HG02623 (cell line): ENCODE data around the gene GH2.
A peak's percentile ranks its signal among the peaks of the same experiment; 100 is the strongest.

Experiments
- ATAC-seq: cut with Tn5 transposase; IDR thresholded peaks from one replicate; pipeline ENCODE4 v1.9.1; 2021; ENCODE audit warnings: moderate library complexity; ENCODE audit not compliant: unreplicated experiment

The GH2 gene

GRCh38 chr17:63842540-63843386 is 39.0 kb downstream of the GH2 start, which contains the start of gene SMARCD2:
Gene SMARCD2, minus strand, starts transcription at chr17:63842685. Its CDS starts 11 bp downstream, at chr17:63842674.
- ATAC-seq = peak; percentile 74

DNA sequence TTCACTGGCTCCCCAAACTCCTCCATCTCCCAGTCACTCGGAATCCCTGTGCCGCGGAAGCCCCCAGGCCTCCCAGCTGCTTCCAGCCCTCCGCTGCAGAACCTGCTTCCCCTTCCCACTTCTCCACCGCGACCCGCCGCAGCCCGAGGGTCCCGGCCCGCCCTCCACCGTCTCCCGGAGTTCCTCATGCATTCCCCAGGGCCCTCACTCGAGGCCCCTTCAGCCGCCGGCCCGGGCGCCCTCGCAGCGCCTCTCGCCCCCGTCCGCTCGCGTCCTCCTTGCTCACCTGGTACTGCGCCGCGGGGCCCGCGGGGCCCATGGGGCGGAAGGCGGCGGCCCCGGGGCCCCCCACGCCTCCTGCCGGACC is 39.6 kb downstream of the GH2 start:
- ATAC-seq = peak; percentile 31

DNA sequence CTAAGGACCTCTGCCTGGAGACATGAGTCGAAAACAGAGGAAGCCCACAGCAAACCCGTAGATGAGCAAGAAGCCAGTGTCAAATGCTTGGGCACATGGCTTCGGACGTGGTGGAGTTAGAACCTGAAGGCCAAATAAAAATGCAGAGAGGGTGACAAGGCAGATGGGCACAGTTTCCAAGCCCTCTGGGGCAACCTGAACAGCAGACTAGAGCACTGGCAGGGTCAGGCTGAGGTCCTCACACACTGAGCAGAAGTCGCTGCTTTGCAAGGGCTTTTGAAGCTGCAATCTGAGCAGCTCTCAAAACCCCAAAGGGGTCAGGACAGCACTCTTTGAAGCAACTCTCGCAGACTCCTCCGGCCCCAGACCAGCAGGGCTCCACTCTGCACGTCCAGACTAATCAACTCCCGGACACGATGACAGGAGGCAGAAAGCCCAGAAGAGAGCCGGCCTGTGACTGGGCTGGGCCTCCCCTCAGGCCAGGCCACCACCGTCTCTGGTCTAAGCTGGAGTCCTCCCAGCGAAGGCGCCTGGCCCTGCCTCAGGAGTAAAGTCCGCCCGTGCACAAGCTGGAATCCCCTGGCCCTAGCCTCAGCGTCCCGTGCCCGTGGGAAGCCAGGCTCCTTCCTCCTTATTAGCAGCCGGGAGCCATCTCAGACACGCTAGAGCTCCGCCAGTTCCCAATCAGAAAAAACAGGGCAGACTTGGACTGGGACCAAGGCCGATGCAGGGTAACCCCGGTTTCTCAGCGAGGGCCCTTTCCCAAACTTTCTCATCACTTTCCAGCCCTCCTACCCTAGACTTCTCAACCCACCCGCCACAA is 40.2 kb downstream of the GH2 start:
- ATAC-seq = no peak

DNA sequence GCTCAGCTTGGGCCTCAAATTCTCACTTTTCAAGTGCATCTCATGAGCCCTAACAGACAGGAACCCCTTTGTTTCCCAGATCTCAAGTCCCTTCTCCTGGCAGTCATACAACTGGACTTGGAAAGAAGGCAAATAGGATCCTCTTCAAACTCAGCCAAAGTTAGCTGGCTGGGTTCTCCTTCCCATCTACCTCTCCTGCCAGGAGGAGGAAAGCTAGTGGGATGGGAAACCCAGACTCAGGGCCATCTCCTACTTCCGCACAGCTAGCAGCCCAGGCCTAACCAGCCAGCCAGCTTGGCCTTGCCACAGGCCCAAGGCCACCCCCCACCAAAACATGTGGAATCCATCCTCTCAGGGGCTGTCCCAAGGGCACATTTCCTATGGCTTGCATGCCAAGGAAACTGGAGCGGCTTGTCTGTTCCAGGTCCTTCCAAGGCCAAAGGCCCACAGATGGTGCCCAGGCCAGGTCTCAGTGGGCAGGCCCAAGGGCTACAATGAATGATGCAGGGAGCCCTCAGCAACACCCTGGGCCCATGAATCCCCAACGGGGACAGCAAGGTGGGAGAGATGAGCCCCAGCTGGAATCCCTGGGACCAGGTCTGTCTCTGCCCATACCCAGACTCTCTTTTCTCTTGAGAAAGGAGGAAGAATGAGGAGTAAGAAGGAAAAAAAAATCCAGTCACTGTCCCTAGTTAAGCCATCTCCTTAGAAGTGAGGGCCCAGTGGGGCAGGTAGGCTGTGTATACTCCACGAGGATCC is 41.0 kb downstream of the GH2 start:
- ATAC-seq = no peak

DNA sequence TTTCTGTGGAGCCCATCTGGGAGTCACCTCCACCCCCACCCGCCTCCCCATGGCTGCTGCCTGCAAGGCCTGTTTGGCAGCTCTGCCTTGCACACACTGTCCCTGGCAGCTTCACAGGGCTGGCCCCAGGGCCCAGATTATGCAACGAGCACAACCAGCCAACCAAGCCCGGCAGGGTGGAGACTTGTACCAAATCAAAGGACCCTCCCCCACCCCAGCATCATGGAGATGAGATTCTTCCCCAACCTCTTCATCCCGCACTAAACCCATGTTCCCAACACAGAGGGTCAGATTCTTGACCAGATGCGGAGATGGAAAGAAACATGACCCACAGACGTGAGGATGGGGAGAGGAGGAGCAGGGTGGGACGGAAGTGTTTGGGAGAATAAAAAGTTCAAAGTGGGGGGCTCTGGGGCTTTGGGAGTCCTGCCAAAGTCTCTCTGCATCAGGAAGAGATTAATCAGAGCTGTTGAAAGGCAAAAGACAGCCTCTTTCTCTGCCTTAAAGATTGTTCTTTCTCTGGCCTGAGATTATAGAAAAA is 43.0 kb downstream of the GH2 start:
- ATAC-seq = no peak

DNA sequence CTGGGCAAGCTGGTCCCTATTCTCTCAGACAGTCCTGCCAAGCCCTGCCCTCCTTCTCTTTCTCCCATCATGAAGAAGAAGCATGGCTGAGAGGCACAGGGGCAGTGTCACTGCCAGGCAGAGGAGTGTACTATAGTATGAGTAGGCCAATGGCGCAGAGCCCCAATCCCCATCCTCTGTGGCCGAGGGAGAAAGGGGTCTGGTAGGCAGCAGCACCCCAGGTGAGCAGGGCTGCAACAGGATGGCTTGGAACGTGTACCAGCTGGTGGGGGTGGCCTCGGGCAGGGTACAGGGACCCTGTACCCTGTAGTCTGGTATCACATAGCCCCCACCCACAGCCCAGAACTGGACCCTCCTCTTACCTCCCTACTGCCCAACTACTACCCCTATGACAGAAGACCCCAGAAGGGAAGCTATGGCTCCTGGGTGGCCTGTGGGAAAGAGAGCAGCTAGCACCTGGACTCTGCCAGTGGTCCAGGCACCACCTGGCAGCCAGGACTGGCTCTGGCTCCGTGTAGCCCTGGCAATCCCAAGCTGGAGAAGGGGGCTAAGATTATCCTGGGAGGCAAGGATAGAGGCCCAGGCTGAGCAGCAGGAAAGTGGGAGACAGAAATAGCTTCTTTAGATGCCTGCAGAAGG is 43.7 kb downstream of the GH2 start:
- ATAC-seq = no peak

DNA sequence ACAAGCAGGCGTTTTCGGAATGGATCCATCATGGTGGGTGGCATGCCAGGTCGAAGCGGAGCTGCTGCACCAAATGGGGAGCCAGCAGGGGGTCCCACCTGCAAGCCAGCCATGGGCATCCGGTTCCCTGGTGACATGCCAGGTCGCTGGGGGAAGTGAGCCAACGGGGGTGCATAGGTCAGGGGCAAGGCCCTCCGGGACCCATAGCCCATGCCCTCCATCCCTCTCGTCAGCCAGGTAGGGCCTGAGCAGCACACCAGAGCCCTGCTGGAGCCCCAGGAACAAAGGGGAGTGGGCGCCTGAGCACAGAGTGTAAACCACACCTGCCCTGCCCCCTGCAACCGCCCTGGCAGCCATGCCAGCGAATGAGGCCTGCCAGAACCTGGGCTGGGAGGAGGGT is 44.3 kb downstream of the GH2 start:
- no peak for ATAC-seq

DNA sequence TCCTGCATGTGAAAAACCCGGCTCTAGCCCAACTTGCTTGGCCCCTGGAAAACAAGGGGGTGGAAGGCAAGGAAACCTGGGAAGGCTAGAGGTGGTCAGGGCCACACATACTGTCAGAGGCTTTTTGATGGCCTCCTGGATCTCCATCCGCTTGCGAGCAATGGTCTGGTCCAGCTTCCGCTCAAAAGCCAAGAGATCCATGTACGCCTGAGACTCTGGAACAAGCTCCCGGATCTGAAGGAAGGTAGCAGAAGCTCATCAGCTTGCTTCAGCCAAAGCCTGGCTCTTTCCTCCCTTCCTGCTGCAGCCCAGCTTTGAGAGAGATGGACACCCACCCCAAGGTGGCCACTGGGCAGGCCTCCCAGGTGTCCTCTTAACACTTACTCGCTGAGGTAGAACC is 44.9 kb downstream of the GH2 start:
- ATAC-seq = no peak

- no peak for ATAC-seq
Measured at GRCh38 chr17:63835167-63835720, 46.5 kb downstream of the GH2 start.

- no peak for ATAC-seq
Measured at GRCh38 chr17:63834431-63835166, 47.1 kb downstream of the GH2 start.

DNA sequence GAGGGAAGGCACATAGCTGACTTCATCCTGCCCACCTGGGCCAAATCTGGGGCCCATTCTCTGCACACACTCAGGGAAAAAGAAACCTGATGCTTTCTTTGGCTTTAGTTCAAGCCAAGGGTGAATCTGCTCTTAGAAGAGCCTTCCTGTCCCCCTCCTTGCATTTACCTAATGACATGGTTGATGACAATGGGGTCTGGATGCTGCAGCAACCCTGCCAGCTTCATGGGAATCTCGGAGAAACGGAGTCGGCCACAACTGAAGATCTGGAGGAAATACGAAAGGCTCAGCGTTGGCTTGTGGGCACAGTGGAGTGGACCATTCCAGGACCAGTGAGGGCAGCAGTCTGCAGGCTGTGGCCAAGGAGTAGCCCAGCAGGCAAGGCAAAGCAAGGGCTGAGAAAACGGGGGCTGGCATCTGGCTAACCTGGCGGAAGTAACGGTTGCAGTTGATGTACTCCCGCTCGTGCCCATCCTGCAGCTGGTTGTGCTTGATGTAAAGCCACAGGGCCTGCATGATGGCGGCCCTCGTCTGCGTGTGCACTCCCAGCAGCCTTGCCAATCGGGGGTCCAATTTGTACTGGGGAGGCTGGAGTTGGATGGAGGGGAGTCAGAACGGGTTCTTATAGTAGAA is 47.9 kb downstream of the GH2 start:
- ATAC-seq = no peak

GRCh38 chr17:63833026-63833740 is 48.6 kb downstream of the GH2 start:
- ATAC-seq = no peak

GRCh38 chr17:63832455-63832854 is 49.3 kb downstream of the GH2 start:
- no peak for ATAC-seq

DNA sequence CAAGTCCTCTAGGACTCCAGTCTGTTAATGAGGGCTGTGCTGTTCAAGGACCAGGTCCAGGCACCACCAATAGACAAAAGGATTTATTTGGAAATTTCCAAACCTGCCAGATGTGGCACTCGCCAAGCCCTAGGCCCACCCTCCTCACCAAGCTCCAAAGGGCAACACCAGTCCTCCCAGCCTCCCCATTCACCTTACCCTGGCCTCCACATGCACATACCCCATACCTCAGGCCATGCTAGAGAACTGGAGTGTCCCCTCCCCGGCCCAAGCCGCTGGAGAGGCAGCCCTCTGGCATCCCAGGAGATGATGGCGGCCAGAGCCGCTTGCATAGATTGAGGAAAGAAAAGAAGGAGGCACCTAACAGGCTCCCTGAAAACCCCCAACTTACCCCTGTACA is 49.7 kb downstream of the GH2 start:
- no peak for ATAC-seq

DNA sequence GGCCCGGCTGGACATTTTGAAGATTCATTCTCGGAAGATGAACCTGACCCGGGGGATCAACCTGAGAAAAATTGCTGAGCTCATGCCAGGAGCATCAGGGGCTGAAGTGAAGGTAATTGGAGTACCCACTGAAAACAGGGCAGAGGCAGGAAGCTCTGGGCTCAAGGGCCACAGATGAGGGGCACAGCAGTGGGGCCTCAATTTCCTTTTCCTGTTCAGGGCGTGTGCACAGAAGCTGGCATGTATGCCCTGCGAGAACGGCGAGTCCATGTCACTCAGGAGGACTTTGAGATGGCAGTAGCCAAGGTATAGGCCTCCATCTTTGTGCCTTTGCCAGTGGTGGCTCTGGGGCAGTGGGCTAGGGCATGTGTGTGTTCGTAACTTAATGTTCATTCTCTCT is 50.2 kb downstream of the GH2 start:
- ATAC-seq = no peak

DNA sequence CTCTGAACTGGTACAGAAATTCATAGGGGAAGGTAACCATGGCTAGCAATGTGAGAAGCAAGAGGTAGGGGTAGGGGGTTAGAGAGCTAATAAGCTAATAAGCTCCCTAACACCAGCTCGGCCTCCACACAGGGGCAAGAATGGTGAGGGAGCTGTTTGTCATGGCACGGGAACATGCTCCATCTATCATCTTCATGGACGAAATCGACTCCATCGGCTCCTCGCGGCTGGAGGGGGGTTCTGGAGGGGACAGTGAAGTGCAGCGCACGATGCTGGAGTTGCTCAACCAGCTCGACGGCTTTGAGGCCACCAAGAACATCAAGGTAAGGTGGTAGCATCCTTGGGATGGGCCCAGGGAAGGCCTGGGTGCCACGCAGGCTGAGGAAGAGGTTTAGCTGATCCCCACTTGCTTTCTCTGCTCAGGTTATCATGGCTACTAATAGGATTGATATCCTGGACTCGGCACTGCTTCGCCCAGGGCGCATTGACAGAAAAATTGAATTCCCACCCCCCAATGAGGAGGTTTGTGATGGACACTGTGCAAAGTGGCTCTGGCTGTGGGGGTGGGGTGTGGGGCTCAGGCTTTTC is 50.7 kb downstream of the GH2 start:
- no peak for ATAC-seq

- ATAC-seq = no peak
Measured at GRCh38 chr17:63830278-63830677, 51.5 kb downstream of the GH2 start.
